ENCODE data around the gene CAMK4. TPM values are rescaled to one million over a fixed set of nuclear protein-coding genes. Genes with fewer than 3 reads are reported as not detected.

CAMK4 gene
- total RNA-seq, 4 donors from 2014 or later: 0.75 to 5.6 (median 4.7) TPM

DNA sequence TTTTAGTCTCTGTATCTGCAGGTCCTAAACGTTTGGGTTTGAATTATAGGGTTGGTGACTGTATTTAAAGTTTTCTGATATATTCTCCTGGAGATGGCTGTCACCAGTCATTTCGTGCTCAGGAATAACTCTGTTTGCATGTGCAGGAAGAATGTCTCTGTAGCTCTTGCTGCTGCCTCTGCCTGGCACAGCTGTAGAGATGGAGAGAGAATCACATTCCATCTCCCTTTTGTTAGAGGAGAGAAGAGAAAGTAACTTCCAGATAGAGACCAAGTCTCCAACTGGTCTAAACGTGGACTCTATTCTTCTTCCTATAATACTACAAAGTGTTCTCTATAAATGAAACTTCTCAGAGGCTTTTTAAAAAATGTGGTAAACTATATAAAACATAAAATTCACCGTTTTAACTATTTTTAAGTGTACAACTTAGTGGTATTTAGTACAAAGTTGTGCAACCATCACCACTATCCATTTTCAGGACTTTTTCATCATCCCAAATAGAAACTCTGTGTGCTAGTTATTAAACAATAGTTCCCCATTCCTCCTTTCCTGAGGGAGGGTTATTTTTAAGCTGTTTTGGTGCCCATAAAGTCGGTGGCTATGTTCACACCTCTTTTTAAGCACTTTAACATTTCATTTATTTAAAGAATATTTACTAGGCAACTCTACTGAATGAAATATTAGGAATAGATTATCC, 308.9 kb downstream of the CAMK4 start:
- no peaks in the 10 kb centered on the region for H3K36me3 ChIP-seq
- intact Hi-C loops (cut with DNase I; ENCODE audit: low total_unique reads): no loop called here
- in situ Hi-C loops (cut with MboI; ENCODE audit: low pct_ligation_motif_present in 1 of 4, low pct_unique_long_range_greater_than_20kb in 1 of 4, low sequenced_read_pairs in 3 of 4): no loop called here
- TF ChIP-seq POLR2AphosphoS5 (IDR thresholded peaks at IDR 0.05): no peak
- no peak for TF ChIP-seq POLR2A (IDR thresholded peaks at IDR 0.05)
- no peak for TF ChIP-seq EP300 (IDR thresholded peaks at IDR 0.05; ENCODE audit: low read depth)
- TF ChIP-seq, protein P1, sequence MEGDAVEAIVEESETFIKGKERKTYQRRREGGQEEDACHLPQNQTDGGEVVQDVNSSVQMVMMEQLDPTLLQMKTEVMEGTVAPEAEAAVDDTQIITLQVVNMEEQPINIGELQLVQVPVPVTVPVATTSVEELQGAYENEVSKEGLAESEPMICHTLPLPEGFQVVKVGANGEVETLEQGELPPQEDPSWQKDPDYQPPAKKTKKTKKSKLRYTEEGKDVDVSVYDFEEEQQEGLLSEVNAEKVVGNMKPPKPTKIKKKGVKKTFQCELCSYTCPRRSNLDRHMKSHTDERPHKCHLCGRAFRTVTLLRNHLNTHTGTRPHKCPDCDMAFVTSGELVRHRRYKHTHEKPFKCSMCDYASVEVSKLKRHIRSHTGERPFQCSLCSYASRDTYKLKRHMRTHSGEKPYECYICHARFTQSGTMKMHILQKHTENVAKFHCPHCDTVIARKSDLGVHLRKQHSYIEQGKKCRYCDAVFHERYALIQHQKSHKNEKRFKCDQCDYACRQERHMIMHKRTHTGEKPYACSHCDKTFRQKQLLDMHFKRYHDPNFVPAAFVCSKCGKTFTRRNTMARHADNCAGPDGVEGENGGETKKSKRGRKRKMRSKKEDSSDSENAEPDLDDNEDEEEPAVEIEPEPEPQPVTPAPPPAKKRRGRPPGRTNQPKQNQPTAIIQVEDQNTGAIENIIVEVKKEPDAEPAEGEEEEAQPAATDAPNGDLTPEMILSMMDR (IDR thresholded peaks at IDR 0.05): no peak
- 59 to 60% methylated on average over 5 of the region's 5 CpGs for WGBS, 2 donors (ENCODE audit: low coverage in 1 of 2)
- H3K27ac ChIP-seq: no peak overlapping the region
- peaks cover 0 to 9% (median 0%) of the 10 kb centered on the region in 4 donors for H3K4me1 ChIP-seq
- H3K9me3 ChIP-seq: no peaks in the 10 kb centered on the region
- no peak for DNase-seq
- H3K4me3 ChIP-seq: no peak overlapping the region
- H3K27me3 ChIP-seq: no peaks in the 10 kb centered on the region

DNA sequence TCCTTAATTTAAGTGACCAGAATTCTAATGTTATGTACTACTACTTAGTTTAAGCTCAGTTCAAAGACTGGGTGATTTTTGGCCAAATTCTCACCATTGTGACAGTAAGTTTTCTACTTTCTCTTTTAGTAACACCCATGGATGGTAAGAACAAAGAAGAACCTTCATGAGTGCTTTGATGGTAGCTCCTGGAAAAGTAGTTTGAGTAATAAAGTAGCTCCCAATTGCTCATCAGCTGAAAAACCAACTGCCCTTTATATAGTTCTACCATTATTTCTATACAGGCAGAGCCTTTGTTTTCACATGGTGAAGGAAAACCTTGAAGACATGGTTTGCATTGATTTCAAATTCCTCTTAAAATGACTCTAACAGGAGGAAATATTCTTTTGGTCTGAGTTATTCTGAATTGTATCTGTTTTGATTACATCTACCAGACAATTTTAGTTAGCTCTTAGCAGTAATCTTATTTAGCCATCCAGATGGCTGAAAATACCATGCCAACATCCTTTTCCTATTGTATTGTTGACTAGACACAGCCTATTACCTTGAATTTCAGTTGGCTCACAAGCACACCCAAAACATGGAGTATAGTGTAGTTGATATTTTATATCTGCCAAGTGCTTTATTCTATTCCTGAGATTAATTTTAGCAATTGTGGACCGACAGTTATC, 311.8 kb downstream of the CAMK4 start:
- Histone ChIP-seq H3K4me3 (no peak overlapping the region), H3K27ac (no peak overlapping the region), H3K36me3 (no peaks in the 10 kb centered on the region), H3K4me1 (no peaks in the 10 kb centered on the region), H3K9me3 (no peaks in the 10 kb centered on the region), H3K27me3 (no peaks in the 10 kb centered on the region)
- no peak for DNase-seq
- WGBS, 2 donors (ENCODE audit: low coverage in 1 of 2): 67 to 71% methylated on average over 1 of the region's 1 CpG
- in situ Hi-C loops (cut with MboI; ENCODE audit: low pct_ligation_motif_present in 1 of 4, low pct_unique_long_range_greater_than_20kb in 1 of 4, low sequenced_read_pairs in 3 of 4) (no loop called here), intact Hi-C loops (cut with DNase I; ENCODE audit: low total_unique reads) (no loop called here)
- TF ChIP-seq EP300 (IDR thresholded peaks at IDR 0.05; ENCODE audit: low read depth) (no peak), POLR2AphosphoS5 (IDR thresholded peaks at IDR 0.05) (no peak), POLR2A (IDR thresholded peaks at IDR 0.05) (no peak)
- TF ChIP-seq, protein P1 (IDR thresholded peaks at IDR 0.05): no peak

DNA sequence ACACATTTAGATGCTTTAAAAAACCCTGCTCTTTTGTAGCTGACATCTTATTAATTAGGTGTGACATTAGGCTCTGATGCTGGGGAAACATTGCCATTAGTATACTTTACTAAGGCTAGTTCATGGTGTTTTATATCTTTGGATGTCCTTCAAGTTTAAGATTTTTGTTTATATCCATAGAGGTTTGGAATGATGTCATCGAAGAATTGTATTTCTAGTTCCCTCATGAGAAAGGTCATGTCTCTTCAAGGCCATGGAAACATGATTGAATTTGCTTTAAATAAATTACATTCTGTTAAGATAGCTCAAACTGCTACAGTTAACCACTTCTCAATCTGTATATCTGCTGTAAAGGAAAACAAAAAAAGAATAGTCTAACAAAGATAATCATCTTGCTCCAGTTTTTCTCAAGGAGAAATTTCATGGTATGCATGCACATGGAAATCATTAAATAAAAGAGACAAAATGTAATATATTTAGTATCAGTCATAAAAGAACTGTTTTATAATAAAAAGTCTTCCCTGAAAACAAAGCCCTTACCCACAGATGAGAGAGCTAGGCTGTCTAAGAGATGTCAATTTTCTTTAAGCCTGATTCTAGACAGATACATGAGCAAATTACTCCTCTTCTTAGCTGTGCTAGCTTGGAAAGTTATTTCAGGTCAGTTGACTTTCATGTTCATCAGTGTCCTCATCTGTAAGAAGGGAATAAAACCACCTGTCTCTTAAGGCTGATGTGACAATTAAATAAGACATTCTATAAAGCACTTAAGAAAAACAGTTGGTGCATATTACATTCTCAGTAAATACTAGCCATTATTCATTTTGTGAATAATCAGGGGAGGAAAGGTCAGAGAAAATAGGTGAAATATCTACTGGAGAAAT, 313.2 kb downstream of the CAMK4 start:
- in situ Hi-C loops (cut with MboI; ENCODE audit: low pct_ligation_motif_present in 1 of 4, low pct_unique_long_range_greater_than_20kb in 1 of 4, low sequenced_read_pairs in 3 of 4) (no loop called here), intact Hi-C loops (cut with DNase I; ENCODE audit: low total_unique reads) (no loop called here)
- TF ChIP-seq EP300 (IDR thresholded peaks at IDR 0.05; ENCODE audit: low read depth) (no peak), POLR2A (IDR thresholded peaks at IDR 0.05) (no peak), POLR2AphosphoS5 (IDR thresholded peaks at IDR 0.05) (no peak)
- TF ChIP-seq, protein P1 (IDR thresholded peaks at IDR 0.05): no peak
- no peaks in the 10 kb centered on the region for H3K36me3 ChIP-seq
- no peak overlapping the region for H3K27ac ChIP-seq
- H3K4me1 ChIP-seq: no peaks in the 10 kb centered on the region
- 40 to 59% methylated on average over 1 of the region's 1 CpG for WGBS, 2 donors (ENCODE audit: low coverage in 1 of 2)
- no peak for DNase-seq
- no peaks in the 10 kb centered on the region for H3K27me3 ChIP-seq
- no peak overlapping the region for H3K4me3 ChIP-seq
- no peaks in the 10 kb centered on the region for H3K9me3 ChIP-seq

Other genes starting within 250 kb of the CAMK4 start
- under 1 TPM in 1 of 4 donors, not detected in 3; 0.27 TPM for gene TSLP, start 152.7 kb upstream of the CAMK4 start, total RNA-seq
- 10 to 100 TPM in 2 of 4 donors, 1 to 10 TPM in 2; 3.6 to 16.2 (median 8.3) TPM for gene WDR36, start 132.0 kb upstream of the CAMK4 start, total RNA-seq

All from transverse colon (tissue), 4 donors.